H9 (cell line): ENCODE data around the gene AP2A1. TPM values are rescaled to one million over a fixed set of nuclear protein-coding genes. Genes with fewer than 3 reads are reported as not detected.
A peak's percentile ranks its signal among the peaks of the same experiment; 100 is the strongest.

Experiments
- DNase-seq: peaks from one replicate; pipeline ENCODE4 v3.0.0-alpha.2; 2017
- H2AFZ ChIP-seq: one replicate; pipeline ENCODE4 v1.6.1; 2013; ENCODE audit warnings: mild to moderate bottlenecking, low read length, control low read depth, moderate library complexity
- H2AK5ac ChIP-seq: 2 replicates; pipeline ENCODE4 v1.6.1; 2013; ENCODE audit warnings: low read length, control low read depth, mixed read lengths; ENCODE audit not compliant: insufficient read length
- H2BK120ac ChIP-seq: one replicate; pipeline ENCODE4 v1.6.1; 2013; ENCODE audit warnings: low read depth, mild to moderate bottlenecking, low read length, control low read depth, inconsistent platforms; ENCODE audit not compliant: poor library complexity, severe bottlenecking
- H2BK12ac ChIP-seq: 2 replicates; pipeline ENCODE4 v1.6.1; 2013; ENCODE audit warnings: low read length, control low read depth, mixed read lengths, low read depth; ENCODE audit not compliant: insufficient read length
- H2BK15ac ChIP-seq: 2 replicates; pipeline ENCODE4 v1.6.1; 2013; ENCODE audit warnings: low read depth, low read length, control low read depth
- H2BK20ac ChIP-seq: one replicate; pipeline ENCODE4 v1.6.1; 2013; ENCODE audit warnings: low read depth, mild to moderate bottlenecking, low read length, control low read depth, inconsistent platforms; ENCODE audit not compliant: poor library complexity, severe bottlenecking
- H2BK5ac ChIP-seq: 2 replicates; pipeline ENCODE4 v1.6.1; 2013; ENCODE audit warnings: low read length, control low read depth, mixed read lengths; ENCODE audit not compliant: insufficient read length
- H3K14ac ChIP-seq: 2 replicates; pipeline ENCODE4 v1.6.1; 2013; ENCODE audit warnings: low read length, control low read depth; ENCODE audit not compliant: insufficient read depth
- H3K18ac ChIP-seq: 2 replicates; pipeline ENCODE4 v1.6.1; 2013; ENCODE audit warnings: low read depth, mild to moderate bottlenecking, mixed read lengths, low read length, control low read depth; ENCODE audit not compliant: insufficient read length
- H3K23ac ChIP-seq: 2 replicates; pipeline ENCODE4 v1.6.1; 2013; ENCODE audit warnings: low read length, control low read depth, mixed read lengths, low read depth; ENCODE audit not compliant: insufficient read length
- H3K23me2 ChIP-seq: 2 replicates; pipeline ENCODE4 v1.6.1; 2013; ENCODE audit warnings: low read depth, mild to moderate bottlenecking, mixed read lengths, low read length, control low read depth; ENCODE audit not compliant: insufficient read length, poor library complexity, severe bottlenecking
- H3K27ac ChIP-seq: 2 replicates; pipeline ENCODE4 v1.5.1; 2013; ENCODE audit warnings: low read length, control low read depth, mixed read lengths, low read depth; ENCODE audit not compliant: insufficient read length
- H3K27me3 ChIP-seq: 2 replicates; pipeline ENCODE4 v1.6.1; 2013; ENCODE audit warnings: low read length, control low read depth, inconsistent platforms; ENCODE audit not compliant: insufficient read depth
- H3K4ac ChIP-seq: 2 replicates; pipeline ENCODE4 v1.6.1; 2013; ENCODE audit warnings: low read depth, mild to moderate bottlenecking, control low read depth, inconsistent platforms, low read length, moderate library complexity
- H3K4me1 ChIP-seq: 2 replicates; pipeline ENCODE4 v1.6.1; 2013; ENCODE audit warnings: low read length, control low read depth, inconsistent platforms; ENCODE audit not compliant: insufficient read depth
- H3K4me2 ChIP-seq: 2 replicates; pipeline ENCODE4 v1.6.1; 2013; ENCODE audit warnings: low read length, control low read depth, mixed read lengths; ENCODE audit not compliant: insufficient read length, insufficient read depth
- H3K56ac ChIP-seq: 2 replicates; pipeline ENCODE4 v1.6.1; 2013; ENCODE audit warnings: low read depth, mild to moderate bottlenecking, mixed read lengths, low read length, control low read depth; ENCODE audit not compliant: insufficient read length
- H3K79me1 ChIP-seq: 2 replicates; pipeline ENCODE4 v1.6.1; 2013; ENCODE audit warnings: low read depth, mild to moderate bottlenecking, moderate library complexity, low read length, control low read depth, inconsistent platforms; ENCODE audit not compliant: insufficient read depth, poor library complexity, severe bottlenecking
- H3K79me2 ChIP-seq: 2 replicates; pipeline ENCODE4 v1.6.1; 2013; ENCODE audit warnings: low read length, control low read depth, inconsistent platforms; ENCODE audit not compliant: insufficient read depth
- H3K9ac ChIP-seq: 2 replicates; pipeline ENCODE4 v1.6.1; 2013; ENCODE audit warnings: low read length, control low read depth, mixed read lengths; ENCODE audit not compliant: insufficient read length; ENCODE audit errors: extremely low read depth
- H3K9me3 ChIP-seq: one replicate; pipeline ENCODE4 v1.6.1; 2013; ENCODE audit warnings: low read depth, low read length, inconsistent platforms; ENCODE audit not compliant: control insufficient read depth
- H3T11ph ChIP-seq: one replicate; pipeline ENCODE4 v1.6.1; 2013; ENCODE audit warnings: mild to moderate bottlenecking, low read length, control low read depth, inconsistent platforms
- H4K20me1 ChIP-seq: one replicate; pipeline ENCODE4 v1.6.1; 2013; ENCODE audit not compliant: control insufficient read depth, insufficient read length, insufficient read depth
- H4K5ac ChIP-seq: 2 replicates; pipeline ENCODE4 v1.6.1; 2013; ENCODE audit warnings: low read depth, mild to moderate bottlenecking, mixed read lengths, low read length, control low read depth; ENCODE audit not compliant: insufficient read length
- H4K8ac ChIP-seq: replicated peaks from 2 replicates; pipeline ENCODE4 v1.6.1; 2013; ENCODE audit warnings: low read length, control low read depth, mixed read lengths, low read depth; ENCODE audit not compliant: insufficient read length
- H4K91ac ChIP-seq: 2 replicates; pipeline ENCODE4 v1.6.1; 2013; ENCODE audit warnings: low read depth, mild to moderate bottlenecking, moderate library complexity, mixed read lengths, low read length, control low read depth; ENCODE audit not compliant: insufficient read length
- H3K27ac Mint-ChIP-seq, 3 experiments: 2 replicates in 2 of 3; 3 replicates in 1 of 3; pipeline ENCODE4 v1.8.0; 2020 to 2021; ENCODE audit warnings: mixed read lengths in 3 of 3, mild to moderate bottlenecking in 1 of 3, moderate library complexity in 1 of 3
- H3K27me3 Mint-ChIP-seq: 2 replicates; pipeline ENCODE4 v1.8.0; 2021; ENCODE audit warnings: low read depth, mild to moderate bottlenecking, moderate library complexity, mixed read lengths
- H3K36me3 Mint-ChIP-seq, 3 experiments: 2 replicates in 2 of 3; 3 replicates in 1 of 3; pipeline ENCODE4 v1.8.0; 2020 to 2021; ENCODE audit warnings: low read depth in 3 of 3, mixed read lengths in 3 of 3; ENCODE audit not compliant: insufficient read depth in 1 of 3
- H3K4me1 Mint-ChIP-seq, 2 experiments: 2 replicates each; pipeline ENCODE4 v1.8.0; 2020; ENCODE audit warnings: mixed read lengths in 2 of 2
- H3K4me3 Mint-ChIP-seq, 2 experiments: 2 replicates in 1 of 2; 3 replicates in 1 of 2; pipeline ENCODE4 v1.8.0; 2020 to 2021; ENCODE audit warnings: mild to moderate bottlenecking in 2 of 2, mixed read lengths in 2 of 2, moderate library complexity in 1 of 2
- H3K9me3 Mint-ChIP-seq, 2 experiments: 2 replicates in 1 of 2; 3 replicates in 1 of 2; pipeline ENCODE4 v1.8.0; 2020; ENCODE audit warnings: mild to moderate bottlenecking in 2 of 2, mixed read lengths in 2 of 2, moderate library complexity in 1 of 2
- WGBS: extraction: QIAGEN DNeasy Blood & Tissue Kit; methylation state at CpG from one replicate; pipeline ENCODE4 v1.1.7; 2013; ENCODE audit warnings: missing lambda C conversion rate, low lambda C conversion rate, mixed read lengths; ENCODE audit not compliant: insufficient read length; ENCODE audit errors: extremely low coverage; 5-methylcytosine and 5-hydroxymethylcytosine counted together
- total RNA-seq: library from RNA; stranded (reverse); gene quantifications from 2 replicates; pipeline ENCODE4 v1.2.1, GENCODE V29; 2021
- TF ChIP-seq, protein P1 (sequence below): fragments of 200-600 bp; sonication (generic); conservative IDR thresholded peaks from 3 replicates; pipeline ENCODE4 v1.8.0; 2021; ENCODE audit warnings: antibody characterized with exemption, mild to moderate bottlenecking

AP2A1 gene
- total RNA-seq, 1 experiment from 2014 or later, result 108 TPM

DNA sequence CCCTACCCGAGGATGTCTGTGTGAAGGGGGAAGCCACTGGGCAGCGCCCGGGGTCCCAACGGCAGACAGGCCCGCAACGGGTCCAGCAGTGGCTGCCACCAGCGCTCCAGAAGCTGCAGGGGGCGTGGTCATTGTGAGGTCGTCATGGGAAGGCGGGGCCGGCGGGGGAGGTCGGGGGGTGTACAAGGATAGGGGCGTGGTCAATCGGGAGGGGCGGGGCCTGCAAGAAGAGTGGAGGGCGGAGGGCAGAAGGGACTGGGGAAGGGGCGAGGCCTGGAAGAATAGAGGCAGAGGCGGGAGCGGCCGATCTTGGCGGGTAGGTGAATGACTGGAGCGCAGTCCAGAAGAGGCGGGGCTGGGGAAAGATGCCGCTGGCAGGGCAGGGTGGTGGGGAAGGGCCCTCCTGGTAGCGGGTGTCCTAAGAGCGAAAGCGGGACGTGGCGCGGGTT lies 41.9 kb downstream of the AP2A1 start:
- H3K79me2 ChIP-seq, result no peaks in the 10 kb centered on the region
- peak overlapping the region; percentile 28 for H3K9ac ChIP-seq
- Mint-ChIP-seq H3K27me3 (peaks cover 7% of the 10 kb centered on the region), H3K27ac (peak overlapping the region in 1 of 3 experiments; percentile 82; a peak in 1 of 7 replicates), H3K4me1 (peaks cover 16 to 30% of the 10 kb centered on the region in 2 experiments), H3K36me3 (peaks cover 12 to 31% (median 28%) of the 10 kb centered on the region in 3 experiments; a peak in 6 of 7 replicates), H3K9me3 (no peaks in the 10 kb centered on the region; a peak in 2 of 5 replicates), H3K4me3 (peak overlapping the region; percentile 72 to 83)
- peaks cover 3% of the 10 kb centered on the region for H3K4me1 ChIP-seq
- H3K18ac ChIP-seq, result peak overlapping the region; percentile 73
- no CpG with 5 or more reads among the region's 31 CpGs for WGBS
- H3K23ac ChIP-seq, result no peak overlapping the region
- no peak overlapping the region for H4K8ac ChIP-seq
- no peak overlapping the region for H2AK5ac ChIP-seq
- no peaks in the 10 kb centered on the region for H3K79me1 ChIP-seq
- H3K14ac ChIP-seq, result peak overlapping the region; percentile 80
- no peak overlapping the region for H3K56ac ChIP-seq
- no peaks in the 10 kb centered on the region for H4K20me1 ChIP-seq
- H4K91ac ChIP-seq, result no peak overlapping the region
- no peak overlapping the region for H2BK20ac ChIP-seq
- no peak overlapping the region for H4K5ac ChIP-seq
- no peak overlapping the region for H2BK5ac ChIP-seq
- no peak overlapping the region for H3T11ph ChIP-seq
- TF ChIP-seq, protein P1, sequence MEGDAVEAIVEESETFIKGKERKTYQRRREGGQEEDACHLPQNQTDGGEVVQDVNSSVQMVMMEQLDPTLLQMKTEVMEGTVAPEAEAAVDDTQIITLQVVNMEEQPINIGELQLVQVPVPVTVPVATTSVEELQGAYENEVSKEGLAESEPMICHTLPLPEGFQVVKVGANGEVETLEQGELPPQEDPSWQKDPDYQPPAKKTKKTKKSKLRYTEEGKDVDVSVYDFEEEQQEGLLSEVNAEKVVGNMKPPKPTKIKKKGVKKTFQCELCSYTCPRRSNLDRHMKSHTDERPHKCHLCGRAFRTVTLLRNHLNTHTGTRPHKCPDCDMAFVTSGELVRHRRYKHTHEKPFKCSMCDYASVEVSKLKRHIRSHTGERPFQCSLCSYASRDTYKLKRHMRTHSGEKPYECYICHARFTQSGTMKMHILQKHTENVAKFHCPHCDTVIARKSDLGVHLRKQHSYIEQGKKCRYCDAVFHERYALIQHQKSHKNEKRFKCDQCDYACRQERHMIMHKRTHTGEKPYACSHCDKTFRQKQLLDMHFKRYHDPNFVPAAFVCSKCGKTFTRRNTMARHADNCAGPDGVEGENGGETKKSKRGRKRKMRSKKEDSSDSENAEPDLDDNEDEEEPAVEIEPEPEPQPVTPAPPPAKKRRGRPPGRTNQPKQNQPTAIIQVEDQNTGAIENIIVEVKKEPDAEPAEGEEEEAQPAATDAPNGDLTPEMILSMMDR, result no peak
- H3K4ac ChIP-seq, result no peak overlapping the region
- H3K27me3 ChIP-seq, result no peaks in the 10 kb centered on the region
- no peak overlapping the region for H2BK15ac ChIP-seq
- no peak overlapping the region for H3K27ac ChIP-seq
- H2BK12ac ChIP-seq, result no peak overlapping the region
- H2AFZ ChIP-seq, result no peak overlapping the region
- H2BK120ac ChIP-seq, result no peak overlapping the region
- peaks cover 13% of the 10 kb centered on the region for H3K23me2 ChIP-seq
- DNase-seq, result peak; percentile 98
- no peaks in the 10 kb centered on the region for H3K9me3 ChIP-seq
- H3K4me2 ChIP-seq, result peak overlapping the region; percentile 22
